ENCODE measurements around the gene ITPA.

Gene ITPA

DNA sequence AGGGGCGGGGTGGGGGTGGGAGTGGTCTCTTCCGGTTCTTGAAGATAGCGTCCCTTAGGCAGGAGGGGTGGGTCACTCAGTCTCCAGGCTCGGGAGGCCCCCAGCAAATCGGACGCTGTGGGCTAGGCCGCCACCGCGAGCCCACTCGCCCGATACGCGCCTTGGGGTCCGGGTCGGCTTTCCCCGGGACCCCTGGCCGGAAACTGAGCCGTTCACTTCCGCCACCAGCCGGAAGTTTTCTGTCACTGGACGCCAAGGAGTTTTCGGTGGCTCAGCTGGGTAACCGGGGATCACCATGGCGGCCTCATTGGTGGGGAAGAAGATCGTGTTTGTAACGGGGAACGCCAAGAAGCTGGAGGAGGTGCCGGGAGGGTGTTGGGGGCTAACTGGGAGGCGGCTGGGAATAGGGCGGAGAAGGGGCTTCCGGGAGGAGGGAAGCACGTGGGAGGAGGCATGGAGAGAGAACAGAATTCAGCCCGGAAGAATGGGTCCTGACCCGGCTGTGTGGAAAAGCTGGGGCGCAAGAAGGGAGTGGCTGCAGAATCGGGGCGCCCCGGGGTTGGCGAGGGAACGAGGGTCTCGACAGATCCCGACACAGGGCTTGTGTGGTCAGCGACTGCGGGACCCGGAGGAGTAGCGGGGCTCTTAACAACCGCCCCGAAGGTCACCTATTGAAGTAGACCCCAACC lies at the start of gene ITPA:
ITPA (plus strand) TSS at position 242 of the 689 bp plus-strand sequence; CDS start at position 296, 54 bp downstream.
- peak; percentile 76 for DNase-seq

DNA sequence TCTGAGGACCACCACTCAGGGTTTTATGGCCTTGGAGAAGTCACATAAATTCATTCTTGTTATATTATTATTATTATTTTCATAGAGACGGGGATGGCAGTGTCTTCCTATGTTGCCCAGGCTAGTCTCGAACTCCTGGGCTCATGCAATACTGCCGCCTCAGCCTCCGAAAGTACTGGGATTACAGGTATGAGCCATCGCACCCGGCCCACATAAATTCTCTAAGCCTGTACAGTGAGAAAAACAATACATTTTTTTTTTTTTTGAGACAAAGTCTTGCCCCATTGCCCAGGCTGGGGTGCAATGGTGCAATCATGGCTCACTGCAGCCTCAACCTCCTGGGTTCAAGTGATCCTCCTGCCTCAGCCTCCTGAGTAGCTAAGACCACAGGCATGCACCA lies 48.9 kb upstream of the ITPA start:
- no peak for ATAC-seq
- DNase-seq = no peak
- Mint-ChIP-seq H3K27me3 (no peaks in the 10 kb centered on the region), H3K9me3 (no peaks in the 10 kb centered on the region), H3K4me3 (peak overlapping the region; percentile 49), H3K4me1 (peaks cover 36% of the 10 kb centered on the region), H3K27ac (peak overlapping the region; percentile 35), H3K36me3 (ENCODE audit: low read depth) (peaks cover 6% of the 10 kb centered on the region)

More for the DNA sequence above, at the start of gene ITPA:
- ATAC-seq = peak; percentile 62
- Mint-ChIP-seq H3K4me1 (peaks cover 31% of the 10 kb centered on the region), H3K4me3 (peak within 1 kb of the TSS; percentile 95), H3K36me3 (ENCODE audit: low read depth) (peaks cover 10% of the 10 kb centered on the region), H3K27me3 (no peaks in the 10 kb centered on the region), H3K9me3 (no peaks in the 10 kb centered on the region), H3K27ac (peak within 1 kb of the TSS; percentile 99)

DNA sequence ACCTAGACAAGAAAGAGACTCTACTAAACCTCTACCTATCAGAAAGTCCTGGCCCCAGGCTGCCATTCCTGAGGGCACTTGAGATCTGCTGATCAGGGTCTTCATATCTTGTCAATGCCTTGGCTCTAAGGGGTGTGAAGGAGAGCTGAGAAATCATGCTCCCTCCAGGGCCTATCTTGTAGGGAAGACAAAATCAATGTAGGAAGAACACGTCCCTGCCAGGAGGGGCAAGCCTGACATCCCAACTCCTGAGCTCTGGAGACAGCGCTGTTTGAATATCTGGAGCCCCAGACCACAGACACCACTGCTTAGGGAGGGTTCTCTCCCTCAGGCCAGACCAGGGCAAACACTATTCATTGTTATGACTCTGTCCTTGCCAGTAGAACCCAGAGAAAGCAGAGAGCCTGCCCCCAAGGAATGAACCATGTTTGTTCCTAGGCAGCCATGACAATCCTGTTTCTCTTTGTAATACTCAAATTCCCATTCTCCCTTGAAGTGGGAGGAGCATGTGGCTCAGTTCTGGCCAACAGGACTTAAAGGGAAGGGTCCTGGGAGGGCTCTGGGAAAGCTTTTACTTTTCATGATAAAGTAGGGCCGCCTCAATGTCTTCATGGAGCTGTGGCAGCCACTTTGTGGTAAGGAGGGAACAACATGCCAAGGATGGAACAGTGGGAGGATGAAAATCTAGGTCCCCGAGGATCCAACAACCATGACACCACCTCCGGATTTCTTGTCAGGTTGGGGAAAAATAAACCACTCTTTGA lies 47.8 kb upstream of the ITPA start:
- no peak overlapping the region for H3K27ac Mint-ChIP-seq
- no peaks in the 10 kb centered on the region for H3K27me3 Mint-ChIP-seq
- H3K9me3 Mint-ChIP-seq = no peaks in the 10 kb centered on the region
- H3K4me3 Mint-ChIP-seq = peak overlapping the region; percentile 26
- peaks cover 6% of the 10 kb centered on the region for H3K36me3 Mint-ChIP-seq (ENCODE audit: low read depth)
- no peak for ATAC-seq
- DNase-seq = no peak
- H3K4me1 Mint-ChIP-seq = peaks cover 28% of the 10 kb centered on the region

GRCh38 chr20:3162080-3162611 lies 47.2 kb upstream of the ITPA start:
- no peak overlapping the region for H3K4me3 Mint-ChIP-seq
- peaks cover 6% of the 10 kb centered on the region for H3K36me3 Mint-ChIP-seq (ENCODE audit: low read depth)
- no peaks in the 10 kb centered on the region for H3K27me3 Mint-ChIP-seq
- ATAC-seq (no peak), DNase-seq (no peak)
- H3K9me3 Mint-ChIP-seq = no peaks in the 10 kb centered on the region
- no peak overlapping the region for H3K27ac Mint-ChIP-seq
- H3K4me1 Mint-ChIP-seq = peaks cover 21% of the 10 kb centered on the region

DNA sequence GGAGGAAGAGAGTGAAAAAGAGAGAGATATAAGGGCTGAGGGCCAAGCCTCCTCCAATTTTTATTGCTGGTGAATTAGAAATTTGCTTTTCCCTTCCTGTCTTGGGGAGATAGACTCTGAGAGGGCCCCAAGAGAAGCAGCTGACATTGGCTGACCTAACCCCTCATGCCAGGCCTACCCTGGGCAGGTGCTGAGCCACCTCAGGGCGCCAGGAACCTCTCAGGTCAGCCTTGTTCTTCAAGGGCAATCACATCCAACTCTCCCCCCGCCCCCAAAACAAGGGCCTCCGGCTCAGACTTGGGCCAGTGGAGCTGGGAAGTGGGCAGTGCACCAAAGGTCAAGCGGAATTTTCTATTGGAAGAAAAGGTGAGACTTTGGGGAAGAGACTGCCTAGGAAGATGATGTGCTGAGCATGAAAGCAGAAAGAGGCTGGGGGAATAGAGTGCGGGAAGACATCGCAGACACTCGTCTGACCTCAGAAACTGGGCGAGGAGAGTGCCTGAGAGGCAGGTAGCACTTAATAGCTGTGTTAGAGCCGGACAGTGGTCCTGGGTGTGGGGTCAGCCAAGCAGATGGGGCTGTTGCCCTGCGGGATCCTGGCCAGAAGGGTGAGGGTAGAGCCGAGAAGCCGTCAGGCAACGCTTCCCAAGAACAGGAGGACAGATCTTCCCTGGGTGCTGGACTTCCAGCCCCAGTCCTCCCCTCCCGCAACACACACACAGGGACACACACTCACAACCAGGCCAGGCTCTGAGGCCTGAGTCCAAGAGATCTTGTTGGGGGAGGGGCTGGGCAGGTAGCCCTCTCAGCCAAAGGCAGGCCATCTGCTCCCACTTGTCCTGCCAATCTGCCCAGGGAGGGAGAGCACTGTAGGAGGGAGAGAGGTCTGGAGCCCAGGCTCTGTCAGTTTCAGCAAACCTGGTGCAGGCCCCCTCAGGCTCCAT lies 45.9 kb upstream of the ITPA start:
- Mint-ChIP-seq H3K9me3 (no peaks in the 10 kb centered on the region), H3K4me3 (no peak overlapping the region), H3K36me3 (ENCODE audit: low read depth) (peaks cover 6% of the 10 kb centered on the region), H3K27me3 (peaks cover 5% of the 10 kb centered on the region), H3K4me1 (peaks cover 13% of the 10 kb centered on the region), H3K27ac (no peak overlapping the region)
- DNase-seq (no peak), ATAC-seq (no peak)

DNA sequence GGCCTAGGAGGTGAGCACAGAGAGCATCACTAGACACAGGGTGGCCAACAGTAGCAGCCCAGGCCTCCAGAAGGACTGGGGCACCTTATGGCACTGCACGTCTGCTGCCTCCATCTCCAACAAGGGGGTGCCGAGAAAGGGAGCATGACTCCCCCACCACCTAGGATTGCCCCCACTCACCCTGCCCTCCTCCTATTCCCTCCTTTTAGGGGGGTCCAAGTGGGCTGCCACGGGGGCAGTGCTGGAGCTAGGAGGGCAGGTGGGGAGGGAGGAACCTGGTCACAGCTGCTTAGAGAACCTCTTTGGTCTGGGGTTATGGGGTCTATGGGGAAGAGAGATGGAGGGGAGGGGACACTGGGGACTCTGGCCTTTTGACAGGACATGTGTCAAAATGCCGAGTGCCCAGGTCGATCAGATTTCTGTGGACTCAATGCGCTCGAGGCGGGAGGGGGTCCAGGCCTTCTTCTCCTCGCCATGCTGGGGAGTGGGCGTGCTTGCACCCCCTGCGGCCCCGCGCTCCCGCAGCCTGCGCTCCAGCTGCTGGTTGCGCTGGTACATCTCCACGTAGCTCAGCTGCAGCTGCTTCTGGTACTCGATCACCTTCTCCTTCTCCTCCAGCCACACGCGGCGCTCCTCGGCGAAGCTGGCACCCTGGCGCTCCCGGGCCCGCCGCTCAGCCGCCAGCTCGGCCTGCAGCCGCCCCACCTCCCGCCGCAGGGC lies 45.1 kb upstream of the ITPA start:
- Mint-ChIP-seq H3K27ac (no peak overlapping the region), H3K4me3 (no peak overlapping the region), H3K9me3 (no peaks in the 10 kb centered on the region), H3K27me3 (peaks cover 5% of the 10 kb centered on the region), H3K4me1 (peaks cover 8% of the 10 kb centered on the region), H3K36me3 (ENCODE audit: low read depth) (peaks cover 2% of the 10 kb centered on the region)
- ATAC-seq (no peak), DNase-seq (no peak)

GRCh38 chr20:3164763-3165410 lies 44.4 kb upstream of the ITPA start:
- no peaks in the 10 kb centered on the region for H3K36me3 Mint-ChIP-seq (ENCODE audit: low read depth)
- DNase-seq (no peak), ATAC-seq (no peak)
- H3K4me3 Mint-ChIP-seq = no peak overlapping the region
- peaks cover 7% of the 10 kb centered on the region for H3K27me3 Mint-ChIP-seq
- H3K27ac Mint-ChIP-seq = no peak overlapping the region
- peaks cover 6% of the 10 kb centered on the region for H3K4me1 Mint-ChIP-seq
- no peaks in the 10 kb centered on the region for H3K9me3 Mint-ChIP-seq

- no peak for ATAC-seq
- H3K4me1 Mint-ChIP-seq = peaks cover 5% of the 10 kb centered on the region
- no peaks in the 10 kb centered on the region for H3K9me3 Mint-ChIP-seq
- peaks cover 9% of the 10 kb centered on the region for H3K27me3 Mint-ChIP-seq
- no peak overlapping the region for H3K4me3 Mint-ChIP-seq
- DNase-seq = no peak
- H3K36me3 Mint-ChIP-seq (ENCODE audit: low read depth) = no peaks in the 10 kb centered on the region
- no peak overlapping the region for H3K27ac Mint-ChIP-seq
These were observed 43.6 kb upstream of the ITPA start for GRCh38 chr20:3165473-3166337.

- peaks cover 5% of the 10 kb centered on the region for H3K4me1 Mint-ChIP-seq
- H3K27ac Mint-ChIP-seq = no peak overlapping the region
- no peak for DNase-seq
- H3K9me3 Mint-ChIP-seq = no peaks in the 10 kb centered on the region
- peaks cover 9% of the 10 kb centered on the region for H3K27me3 Mint-ChIP-seq
- ATAC-seq = no peak
- H3K4me3 Mint-ChIP-seq = no peak overlapping the region
- no peaks in the 10 kb centered on the region for H3K36me3 Mint-ChIP-seq (ENCODE audit: low read depth)
These were observed 42.9 kb upstream of the ITPA start for GRCh38 chr20:3166338-3166912.

DNA sequence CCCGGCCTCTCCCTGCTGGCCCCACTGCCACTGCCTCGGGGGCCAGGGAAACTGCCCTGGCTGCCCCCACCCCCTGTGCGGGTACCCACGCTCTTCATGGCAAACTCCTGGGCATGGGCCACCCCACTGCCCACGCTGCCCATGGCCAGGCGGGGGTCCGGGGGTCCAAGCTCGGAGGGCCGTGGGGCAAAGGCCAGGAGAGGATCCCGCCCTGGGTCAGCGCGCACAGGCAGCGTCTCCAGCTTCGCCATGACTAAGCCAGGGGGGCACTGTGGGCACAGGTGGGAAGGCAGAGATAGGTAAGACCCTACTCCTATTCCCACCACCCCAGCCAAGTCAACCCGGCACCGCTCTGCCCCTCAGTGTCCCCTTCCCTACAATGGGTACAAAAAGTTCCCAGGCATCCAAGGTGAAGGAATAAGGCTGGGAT lies 42.4 kb upstream of the ITPA start:
- peaks cover 6% of the 10 kb centered on the region for H3K4me1 Mint-ChIP-seq
- ATAC-seq = no peak
- peaks cover 10% of the 10 kb centered on the region for H3K27me3 Mint-ChIP-seq

GRCh38 chr20:3167738-3168078 lies 41.6 kb upstream of the ITPA start:
- DNase-seq = no peak
- ATAC-seq = no peak
- Mint-ChIP-seq H3K36me3 (ENCODE audit: low read depth) (no peaks in the 10 kb centered on the region), H3K27me3 (peaks cover 12% of the 10 kb centered on the region), H3K27ac (no peak overlapping the region), H3K9me3 (no peaks in the 10 kb centered on the region), H3K4me1 (peaks cover 11% of the 10 kb centered on the region), H3K4me3 (no peak overlapping the region)

More for the DNA sequence above, 42.4 kb upstream of the ITPA start:
- H3K9me3 Mint-ChIP-seq = no peaks in the 10 kb centered on the region
- no peaks in the 10 kb centered on the region for H3K36me3 Mint-ChIP-seq (ENCODE audit: low read depth)
- no peak for DNase-seq
- H3K4me3 Mint-ChIP-seq = no peak overlapping the region
- H3K27ac Mint-ChIP-seq = no peak overlapping the region

- ATAC-seq (no peak), DNase-seq (no peak)
- H3K4me1 Mint-ChIP-seq = peaks cover 11% of the 10 kb centered on the region
- H3K4me3 Mint-ChIP-seq = no peak overlapping the region
- no peaks in the 10 kb centered on the region for H3K9me3 Mint-ChIP-seq
- H3K27me3 Mint-ChIP-seq = peaks cover 12% of the 10 kb centered on the region
- H3K27ac Mint-ChIP-seq = no peak overlapping the region
- no peaks in the 10 kb centered on the region for H3K36me3 Mint-ChIP-seq (ENCODE audit: low read depth)
These were observed 41.0 kb upstream of the ITPA start for GRCh38 chr20:3168079-3168828.

All from activated naive CD8-positive, alpha-beta T cell treated with anti-CD3 and anti-CD28 coated beads, Interleukin-2, amount 50 U/mL, for 24 hours (primary cell).